Stomach (tissue), 4 donors: ENCODE measurements around the gene PTPRD.

ENCODE experiments used
- CTCF ChIP-seq, 7 experiments: fragments of 450-650 bp in 4 of 7; fragments of 200-600 bp in 3 of 7; sonication (generic) in 3 of 7; IDR thresholded peaks; one replicate each; pipeline ENCODE4 v1.5.1; 2016 to 2019; ENCODE audit warnings: antibody characterized with exemption in 7 of 7, control low read depth in 2 of 7, mild to moderate bottlenecking in 1 of 7
- EP300 ChIP-seq: sonication (generic); formaldehyde crosslinking; IDR thresholded peaks from one replicate; pipeline ENCODE4 v1.6.1; 2017; ENCODE audit warnings: antibody characterized with exemption
- POLR2A ChIP-seq, 4 donors: fragments of 450-650 bp; IDR thresholded peaks; one replicate each; pipeline ENCODE4 v1.6.1; 2016; ENCODE audit warnings: antibody characterized with exemption in 4 of 4, control low read depth in 2 of 4, mild to moderate bottlenecking in 1 of 4, moderate library complexity in 1 of 4
- POLR2AphosphoS5 ChIP-seq, 3 donors: sonication (generic); formaldehyde crosslinking; IDR thresholded peaks; one replicate each; pipeline ENCODE4 v1.6.1; 2016; ENCODE audit warnings: antibody characterized with exemption in 3 of 3

- TF ChIP-seq CTCF (IDR thresholded peaks at IDR 0.05) (no peak), POLR2A (IDR thresholded peaks at IDR 0.05) (no peak), POLR2AphosphoS5 (IDR thresholded peaks at IDR 0.05) (no peak), EP300 (no peak)
Observed at GRCh38 chr9:9771314-9771713, 841.5 kb downstream of the PTPRD start.
